COR-L47 (cell line): ENCODE measurements around the gene NDFIP2.

Experiments used
- DNase-seq: peaks from one replicate; lab custom pipeline; 2025; lab: John Stamatoyannopoulos, UW

NDFIP2 gene, protein sequence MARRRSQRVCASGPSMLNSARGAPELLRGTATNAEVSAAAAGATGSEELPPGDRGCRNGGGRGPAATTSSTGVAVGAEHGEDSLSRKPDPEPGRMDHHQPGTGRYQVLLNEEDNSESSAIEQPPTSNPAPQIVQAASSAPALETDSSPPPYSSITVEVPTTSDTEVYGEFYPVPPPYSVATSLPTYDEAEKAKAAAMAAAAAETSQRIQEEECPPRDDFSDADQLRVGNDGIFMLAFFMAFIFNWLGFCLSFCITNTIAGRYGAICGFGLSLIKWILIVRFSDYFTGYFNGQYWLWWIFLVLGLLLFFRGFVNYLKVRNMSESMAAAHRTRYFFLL

DNA sequence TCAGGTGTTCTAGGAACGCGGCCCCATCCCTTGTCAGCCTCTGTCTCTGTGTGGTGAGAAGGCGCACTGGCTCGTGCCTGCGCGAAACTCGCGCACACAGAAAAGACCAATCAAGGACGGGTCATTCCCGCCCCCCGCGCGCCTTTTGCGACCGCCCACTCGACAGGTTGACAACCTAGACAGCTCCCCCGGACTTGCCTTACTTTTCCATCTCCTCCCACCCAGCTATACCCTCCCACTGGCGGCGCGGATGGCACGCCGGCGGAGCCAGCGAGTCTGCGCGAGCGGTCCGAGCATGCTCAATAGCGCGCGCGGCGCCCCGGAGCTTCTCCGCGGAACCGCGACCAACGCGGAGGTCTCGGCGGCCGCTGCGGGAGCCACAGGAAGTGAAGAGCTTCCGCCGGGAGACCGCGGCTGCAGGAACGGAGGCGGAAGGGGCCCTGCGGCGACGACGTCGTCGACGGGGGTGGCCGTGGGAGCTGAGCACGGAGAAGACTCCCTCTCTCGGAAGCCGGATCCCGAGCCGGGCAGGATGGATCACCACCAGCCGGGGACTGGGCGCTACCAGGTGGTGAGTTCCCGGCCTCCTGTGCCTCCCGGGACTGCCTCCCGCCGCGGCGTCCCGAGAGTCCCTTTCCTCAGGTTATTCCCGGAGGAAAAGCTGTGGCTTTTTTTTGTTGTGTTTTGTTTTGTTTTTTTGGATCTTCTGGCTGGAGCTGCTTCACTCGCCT lies at the start of gene NDFIP2:
Gene NDFIP2, plus strand, starts transcription at position 202 of the 731 bp plus-strand sequence. Its CDS starts 49 bp downstream, at position 251.
- peak; percentile 95 for DNase-seq

DNA sequence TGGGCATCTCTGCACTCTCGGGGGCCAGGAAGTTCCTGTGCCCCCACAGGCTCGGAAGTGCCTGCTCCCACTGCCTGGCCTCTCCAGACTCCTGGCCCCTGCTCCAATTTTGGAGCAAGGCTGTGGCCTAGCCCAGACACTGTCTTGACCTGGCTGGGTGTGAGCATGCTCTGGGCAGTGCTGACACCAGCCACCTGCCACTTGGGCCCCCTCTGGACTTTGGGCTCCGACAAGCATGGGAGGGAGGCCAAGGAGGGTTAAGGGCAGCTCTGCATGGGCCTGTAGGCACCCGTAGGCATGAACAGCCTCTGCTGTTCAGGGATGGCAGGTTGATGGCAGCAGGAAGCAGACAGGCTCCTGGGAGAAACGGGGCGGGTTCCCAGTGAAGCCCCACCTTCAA lies 48.9 kb upstream of the NDFIP2 start:
- DNase-seq, result no peak

DNA sequence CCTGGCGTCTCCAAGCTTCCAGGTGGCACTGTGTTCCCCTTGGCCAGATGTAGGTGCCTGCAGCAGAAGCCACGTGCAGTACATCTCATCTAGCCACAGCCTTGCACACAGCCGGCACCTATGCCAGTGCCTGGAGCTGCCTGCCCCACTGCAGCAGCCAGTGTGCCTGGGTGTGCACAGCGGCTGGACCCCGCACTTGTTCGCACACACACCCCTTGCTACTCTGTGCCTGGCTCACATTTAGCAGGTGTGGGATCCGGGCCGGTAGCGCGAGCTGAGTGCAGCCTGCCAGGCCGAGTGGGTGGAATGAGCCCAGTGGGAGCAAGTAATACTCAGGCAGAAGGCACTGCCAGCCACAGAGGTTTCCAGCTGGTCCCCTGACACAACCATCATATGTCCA lies 48.0 kb upstream of the NDFIP2 start:
- DNase-seq, result no peak

DNA sequence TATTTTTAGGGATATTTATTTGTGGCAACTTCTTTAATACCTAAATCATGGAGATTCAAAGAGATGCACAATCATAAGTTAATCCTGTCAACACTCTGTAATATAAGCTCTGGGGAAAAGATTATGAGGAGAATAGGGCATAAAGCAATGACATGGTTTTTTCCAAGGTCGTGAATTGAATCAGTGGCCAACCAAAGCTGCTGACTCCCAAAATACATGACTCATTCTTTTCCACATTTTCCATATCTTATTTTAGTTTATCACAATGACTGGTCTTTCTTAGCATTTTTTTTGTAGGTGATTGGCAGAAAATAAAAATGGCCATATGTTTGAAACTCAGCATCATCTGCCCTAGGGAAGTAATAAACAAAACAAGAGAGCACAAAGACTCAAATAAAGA lies 46.4 kb upstream of the NDFIP2 start:
- no peak for DNase-seq

DNA sequence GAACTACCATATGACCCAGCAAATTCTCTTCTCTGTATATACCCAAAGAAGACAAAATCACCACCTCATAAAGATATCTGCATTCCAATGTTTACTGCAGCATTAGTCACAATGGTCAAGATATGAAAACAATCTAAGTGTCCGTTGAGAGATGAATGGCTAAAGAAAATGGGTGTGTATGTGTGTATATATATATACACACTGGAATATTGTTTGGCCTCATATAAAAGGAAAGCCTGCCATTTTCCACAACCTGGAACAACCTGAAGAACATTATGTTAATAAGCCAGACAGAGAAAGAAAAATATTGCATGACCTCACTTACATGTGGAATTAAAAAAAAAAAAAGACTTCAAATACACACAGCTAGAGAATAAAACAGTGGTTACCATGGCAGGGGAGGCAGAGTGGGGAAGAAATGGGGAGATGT lies 45.4 kb upstream of the NDFIP2 start:
- no peak for DNase-seq

DNA sequence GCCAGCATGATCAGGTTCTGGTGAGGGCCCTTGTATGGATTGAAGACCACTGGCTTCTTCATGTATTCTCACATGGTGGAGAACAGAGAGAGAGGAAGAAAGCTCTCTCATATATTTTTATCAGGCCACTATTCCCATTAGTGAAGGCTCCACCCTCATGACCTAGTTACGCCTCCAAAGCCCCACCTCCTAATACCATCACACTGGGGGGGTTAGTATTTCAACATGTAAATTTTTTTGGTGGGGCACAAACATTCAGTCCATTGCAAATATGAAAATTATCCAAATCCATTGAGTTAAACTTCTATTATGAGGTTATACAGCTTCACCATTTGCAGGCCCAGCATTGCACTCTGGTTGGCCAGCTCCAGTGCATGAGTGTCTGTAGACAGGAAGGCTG lies 41.7 kb upstream of the NDFIP2 start:
- no peak for DNase-seq

DNA sequence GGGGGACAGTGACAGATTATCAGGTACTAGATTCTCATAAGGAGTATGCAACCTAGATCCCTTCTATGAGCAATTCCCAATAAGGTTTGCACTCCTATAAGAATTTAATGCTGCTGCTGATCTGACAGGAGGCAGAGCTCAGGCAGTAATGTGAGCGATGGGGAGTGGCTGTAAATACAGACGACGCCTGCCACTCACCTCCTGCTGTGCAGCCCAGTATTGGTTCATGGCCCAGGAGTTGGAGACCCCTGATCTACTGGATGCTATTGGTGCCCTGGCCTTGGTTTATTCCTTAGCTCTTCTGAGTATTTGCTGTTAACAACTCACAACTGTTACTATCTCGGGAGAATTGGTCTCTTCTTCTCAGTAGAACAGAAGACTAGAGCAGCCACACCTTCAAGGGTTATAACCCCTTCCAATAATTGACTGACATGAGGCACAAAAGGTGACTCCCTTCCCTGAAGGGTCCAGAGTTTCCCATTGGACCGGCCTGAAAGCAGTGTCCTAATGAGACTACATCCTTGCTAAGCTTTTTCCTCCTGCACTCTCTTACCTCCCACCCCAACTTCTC lies 39.9 kb upstream of the NDFIP2 start:
- no peak for DNase-seq

DNA sequence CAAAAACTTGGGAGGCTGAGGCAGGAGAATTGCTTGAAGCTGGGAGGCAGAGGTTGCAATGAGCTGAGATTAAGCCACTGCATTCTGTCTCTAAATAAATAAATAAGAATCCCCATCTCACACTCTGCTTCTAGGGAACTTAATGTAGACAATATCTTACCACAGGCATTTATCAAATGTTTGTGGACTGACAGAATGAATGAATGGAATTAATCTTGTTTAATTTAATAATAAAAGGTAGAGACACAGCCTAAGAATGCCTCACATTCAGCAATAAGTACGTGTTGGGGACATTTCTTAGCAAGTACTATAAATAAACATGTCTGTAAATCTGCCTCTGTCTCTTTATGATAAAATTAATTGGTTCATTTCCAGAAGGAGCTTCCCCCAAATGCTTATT lies 38.7 kb upstream of the NDFIP2 start:
- no peak for DNase-seq

DNA sequence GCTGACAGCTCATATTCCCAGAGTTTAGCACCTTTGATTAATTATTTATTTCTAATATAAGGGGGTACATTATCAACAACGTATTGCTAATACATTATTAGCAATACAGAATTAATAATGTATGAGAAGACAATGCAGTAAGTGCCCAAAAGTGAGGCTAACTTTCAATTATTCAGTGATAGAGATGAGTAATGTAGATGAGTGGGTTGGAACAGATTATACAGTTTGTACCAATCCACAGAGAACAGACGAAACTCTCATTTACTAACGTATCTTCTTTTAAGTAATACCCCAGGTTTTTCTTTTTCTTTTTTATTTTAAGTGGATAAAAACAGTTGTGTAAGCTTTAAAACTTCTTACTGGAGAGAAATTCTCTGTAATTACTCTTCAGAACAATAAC lies 38.2 kb upstream of the NDFIP2 start:
- DNase-seq, result no peak

DNA sequence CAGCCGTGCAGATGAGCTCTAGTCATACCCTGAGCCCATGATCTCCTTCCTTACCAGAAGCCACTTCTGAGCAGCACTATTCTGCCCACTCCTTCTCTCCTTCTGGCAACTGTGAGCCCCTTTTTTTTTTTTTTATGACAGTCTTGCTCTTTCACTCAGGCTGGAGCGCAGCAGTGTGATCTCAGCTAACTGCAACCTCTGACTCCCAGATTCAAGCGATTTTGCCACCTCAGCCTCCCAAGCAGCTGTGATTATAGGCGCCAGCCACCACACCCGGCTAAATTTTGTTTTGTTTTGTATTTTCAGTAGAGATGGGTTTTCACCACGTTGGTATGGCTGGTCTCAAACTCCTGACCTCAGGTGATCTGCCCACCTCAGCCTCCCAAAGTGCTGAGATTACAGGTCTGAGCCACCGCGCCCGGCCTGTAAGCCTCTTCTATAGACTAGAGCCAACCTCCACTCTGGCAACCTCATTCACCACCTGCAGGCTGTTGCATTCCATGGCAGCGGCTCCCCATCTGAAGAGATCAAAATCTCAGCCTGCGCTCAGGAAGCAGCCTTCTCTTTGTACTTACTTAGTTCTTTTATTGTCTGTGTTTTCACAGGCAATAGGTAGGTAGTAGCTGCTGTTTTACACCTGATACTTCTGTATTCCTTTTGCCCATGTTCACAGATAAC lies 34.8 kb upstream of the NDFIP2 start:
- DNase-seq, result no peak

DNA sequence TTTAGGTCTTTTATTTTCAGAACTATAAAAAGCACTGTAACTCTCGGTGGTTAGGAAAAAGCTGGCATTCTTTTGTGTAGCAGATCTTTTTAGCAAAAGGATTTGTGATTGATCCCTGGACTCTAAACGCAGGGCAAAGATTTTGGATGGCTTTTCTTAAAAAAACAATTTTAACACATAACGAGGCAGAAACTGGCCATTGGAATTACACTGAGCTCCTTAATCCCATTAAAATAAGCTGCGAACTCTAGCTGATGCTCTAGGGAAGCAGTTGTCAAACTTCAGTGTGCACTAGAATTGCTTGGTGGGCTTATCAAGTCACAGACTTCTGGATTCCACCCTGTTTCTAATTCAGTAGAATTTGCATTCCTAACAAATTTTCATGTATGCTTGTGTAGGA lies 33.8 kb upstream of the NDFIP2 start:
- no peak for DNase-seq

DNA sequence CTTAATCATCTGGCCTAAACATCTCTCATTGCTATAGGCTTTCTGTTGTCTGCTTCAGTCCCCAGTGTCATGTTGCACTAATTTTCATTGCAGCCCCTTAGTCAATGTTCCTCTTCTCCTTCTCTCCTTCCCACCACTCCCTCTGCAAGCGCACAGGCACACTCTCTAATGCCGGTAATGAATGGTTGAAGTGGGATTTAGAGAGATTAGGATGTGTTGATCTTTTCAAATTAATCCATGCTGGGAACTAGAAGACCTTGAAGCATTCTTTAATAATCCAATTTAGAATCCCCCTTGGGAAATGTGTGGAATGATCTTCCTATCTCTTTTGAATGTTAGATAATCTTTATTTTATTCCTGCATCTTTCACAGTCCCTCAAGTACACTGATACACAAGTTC lies 33.2 kb upstream of the NDFIP2 start:
- DNase-seq, result no peak

DNA sequence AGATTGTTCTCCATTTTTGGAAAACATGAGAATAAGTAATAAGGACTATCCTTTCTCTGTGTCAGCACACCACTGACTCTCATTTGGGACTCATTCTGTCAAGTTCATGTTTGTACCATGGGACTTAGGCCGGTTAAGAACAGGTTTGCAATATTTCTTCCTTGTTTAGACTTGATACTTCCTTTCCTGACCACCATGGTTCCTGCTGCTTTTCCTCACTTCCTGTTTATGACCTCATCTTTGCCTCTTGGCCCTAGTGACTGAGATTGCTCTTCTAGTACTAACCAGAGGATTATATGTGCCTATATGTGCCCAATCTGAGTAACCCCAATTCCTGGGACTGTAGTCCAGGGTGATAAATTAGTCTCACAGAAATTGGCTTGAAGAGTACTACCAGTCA lies 32.5 kb upstream of the NDFIP2 start:
- DNase-seq, result no peak

DNA sequence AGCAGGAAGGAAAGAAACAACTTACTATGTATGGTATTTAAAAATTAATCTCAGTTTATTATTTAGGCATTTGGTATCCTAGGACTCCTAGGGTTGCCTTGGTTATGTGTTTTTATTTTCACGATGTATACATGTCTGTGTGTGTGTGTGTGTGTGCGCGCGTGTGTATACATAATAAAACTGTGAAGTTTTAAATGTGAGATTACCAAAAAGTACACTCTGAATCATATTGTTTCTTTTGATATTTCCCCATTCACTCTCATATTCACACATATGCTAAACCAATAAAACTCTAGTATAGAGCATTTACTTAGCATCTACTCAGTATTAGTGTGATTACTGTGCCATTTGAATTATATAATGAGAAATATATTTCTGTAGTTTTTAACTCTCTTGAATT lies 30.8 kb upstream of the NDFIP2 start:
- no peak for DNase-seq

DNA sequence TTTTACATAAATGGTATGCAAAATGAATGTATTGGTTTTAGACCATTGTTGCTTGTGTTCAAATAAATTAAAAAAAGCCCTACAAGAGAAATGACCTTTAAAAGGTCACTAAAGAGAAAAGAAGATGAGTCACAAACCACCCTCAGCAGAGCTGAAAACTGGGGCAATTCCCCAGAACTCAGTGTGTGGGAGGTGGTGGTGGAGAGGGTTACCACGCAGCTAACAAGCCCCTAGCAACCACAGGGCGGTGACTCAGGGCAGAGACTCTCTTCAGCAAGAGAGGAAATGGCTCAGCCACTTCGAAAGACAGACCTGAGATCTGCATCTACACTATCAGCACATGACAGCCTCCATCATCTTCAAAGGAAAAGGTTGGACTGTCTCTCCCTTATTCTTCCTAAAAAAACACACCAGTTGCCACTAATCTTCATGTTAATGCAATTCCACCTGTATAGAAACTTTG lies 29.4 kb upstream of the NDFIP2 start:
- DNase-seq, result no peak

DNA sequence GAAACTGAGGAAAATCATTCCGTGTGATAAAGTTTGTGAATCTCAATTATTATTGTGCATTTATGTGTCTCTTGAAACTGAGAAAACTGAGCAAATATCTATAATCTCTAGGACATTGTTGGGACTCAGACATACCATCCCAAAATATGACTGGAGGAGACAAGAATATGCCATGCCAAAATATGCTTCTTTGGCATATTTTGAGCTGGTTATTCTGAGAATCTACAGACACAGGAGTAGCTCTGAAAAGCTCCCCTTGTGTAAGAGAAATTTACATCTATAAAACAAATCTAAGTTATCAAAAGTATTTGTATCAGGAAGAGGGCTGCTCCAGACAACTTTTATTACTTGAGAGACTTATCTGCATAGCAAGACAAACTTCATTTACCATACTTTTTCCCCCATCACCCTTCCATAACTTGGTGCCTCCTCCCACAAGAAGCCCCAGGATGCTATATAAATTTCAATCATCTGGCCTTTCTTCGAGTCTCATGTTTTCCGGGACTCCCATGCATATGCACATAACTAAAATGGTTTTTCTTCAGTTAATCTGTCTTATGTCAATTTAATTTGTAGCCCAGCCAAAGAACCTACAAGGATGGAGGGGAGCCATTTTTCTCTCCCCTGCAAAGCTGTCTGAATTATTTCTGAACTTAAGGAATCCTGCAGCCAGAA lies 28.6 kb upstream of the NDFIP2 start:
- no peak for DNase-seq

DNA sequence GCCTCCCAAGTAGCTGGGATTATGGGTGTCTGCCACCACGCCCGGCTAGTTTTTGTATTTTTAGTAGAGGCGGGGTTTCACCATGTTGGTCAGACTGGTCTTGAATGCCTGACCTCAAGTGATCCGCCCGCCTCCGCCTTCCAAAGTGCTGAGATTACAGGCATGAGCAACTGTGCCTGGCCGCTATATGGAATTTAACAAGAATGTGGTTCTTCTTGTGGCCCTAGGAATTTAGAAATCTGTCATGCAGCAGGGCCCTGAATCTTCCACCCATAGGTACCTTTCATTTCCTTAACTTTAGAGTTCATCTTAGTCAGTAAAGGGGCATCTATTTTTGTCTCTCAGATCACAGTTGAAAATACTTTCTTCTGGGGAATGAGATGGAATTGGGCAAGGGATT lies 25.6 kb upstream of the NDFIP2 start:
- no peak for DNase-seq

DNA sequence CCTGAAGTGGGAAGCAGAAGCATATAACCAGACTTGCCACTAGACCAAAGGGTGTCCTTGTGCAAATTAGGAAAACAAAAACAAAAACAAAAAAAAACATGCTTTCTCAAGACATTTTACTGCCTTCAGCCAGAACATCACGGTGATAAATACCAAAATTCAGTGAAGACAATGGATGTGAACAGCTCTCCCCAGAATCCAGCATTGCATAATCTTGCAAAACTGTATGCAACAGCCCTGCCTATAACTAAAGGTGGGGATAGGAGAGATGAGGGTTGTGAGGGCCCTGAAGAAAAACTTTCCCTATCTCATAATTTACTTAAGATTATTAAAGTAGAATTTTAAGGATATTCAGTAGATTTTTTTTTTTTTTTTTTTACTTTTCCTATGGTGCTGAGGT lies 24.9 kb upstream of the NDFIP2 start:
- no peak for DNase-seq

DNA sequence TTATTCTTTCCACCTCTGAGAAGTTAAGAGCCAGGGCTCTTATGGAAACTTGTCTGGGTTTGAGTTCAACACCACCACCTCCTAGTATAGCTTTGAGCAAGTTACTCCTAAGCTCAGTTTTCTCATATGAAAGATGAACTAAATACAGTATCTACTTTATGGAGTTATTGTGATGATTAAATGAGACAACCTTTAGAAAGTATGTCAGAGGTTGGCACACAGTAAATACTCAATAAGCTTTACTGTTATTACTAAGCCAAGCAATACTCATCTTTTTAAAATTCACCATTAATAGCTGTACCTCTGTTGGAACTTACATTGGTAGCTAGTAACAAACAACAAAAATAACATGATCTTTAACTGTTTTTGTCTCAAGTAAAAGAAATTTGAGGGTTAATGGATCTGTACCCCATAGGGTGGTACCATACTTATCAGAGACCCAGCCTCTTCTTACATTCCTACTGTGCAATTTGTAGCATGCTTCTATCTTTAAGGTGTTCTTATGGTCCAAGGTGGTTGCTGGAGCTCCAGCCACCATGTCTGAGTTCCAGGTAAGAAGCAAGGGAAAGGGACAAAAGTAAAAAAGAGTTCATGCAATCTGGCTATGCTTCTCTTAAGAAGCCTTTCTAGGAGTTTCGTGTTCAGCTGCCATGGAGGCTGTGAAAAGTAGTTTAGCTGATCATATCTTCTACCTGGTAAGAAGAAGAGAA lies 24.1 kb upstream of the NDFIP2 start:
- no peak for DNase-seq

DNA sequence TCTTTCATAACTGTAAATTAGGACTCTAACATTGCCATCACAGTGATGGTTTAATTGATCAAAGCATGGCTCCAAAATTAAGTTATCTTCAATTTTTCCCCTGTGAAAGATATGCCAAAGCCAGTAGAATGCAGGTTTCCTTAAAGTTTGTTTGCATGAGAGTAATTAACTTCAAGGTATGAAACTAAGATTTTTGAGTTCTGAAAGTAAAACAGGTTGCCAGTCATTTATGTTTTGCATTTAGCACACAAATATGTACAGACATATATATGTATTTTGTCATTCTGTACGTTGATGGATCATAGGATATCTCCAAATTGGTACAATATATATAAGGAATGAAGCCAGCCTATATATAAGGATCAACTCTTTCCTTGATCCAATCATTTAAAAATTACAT lies 23.6 kb upstream of the NDFIP2 start:
- DNase-seq, result no peak

DNA sequence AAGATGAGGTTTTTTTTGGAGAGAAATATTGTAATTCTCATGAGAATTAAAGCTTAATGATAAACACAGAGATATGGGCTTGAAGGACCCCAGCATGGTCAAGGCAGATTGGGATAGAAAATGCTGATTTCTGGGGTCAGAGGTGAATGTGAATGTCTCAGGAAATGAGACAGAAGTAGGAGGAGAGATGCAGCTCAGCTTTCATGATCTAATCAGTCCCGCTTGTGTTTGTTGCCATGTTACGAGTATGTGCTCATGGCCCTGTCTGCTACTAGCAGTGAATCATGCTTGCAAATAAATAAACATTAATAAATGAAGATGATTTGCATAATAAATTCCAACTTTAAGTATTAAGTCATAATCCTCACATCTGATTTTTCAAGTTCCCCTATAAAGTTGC lies 23.0 kb upstream of the NDFIP2 start:
- no peak for DNase-seq
